ENCODE results near the gene ACTL6B.
"Not testable (repeated sequence)": the region's sequence is repeated elsewhere in the genome, so short reads cannot be mapped to it uniquely, and the experiment has no call there.

Gene ACTL6B

DNA sequence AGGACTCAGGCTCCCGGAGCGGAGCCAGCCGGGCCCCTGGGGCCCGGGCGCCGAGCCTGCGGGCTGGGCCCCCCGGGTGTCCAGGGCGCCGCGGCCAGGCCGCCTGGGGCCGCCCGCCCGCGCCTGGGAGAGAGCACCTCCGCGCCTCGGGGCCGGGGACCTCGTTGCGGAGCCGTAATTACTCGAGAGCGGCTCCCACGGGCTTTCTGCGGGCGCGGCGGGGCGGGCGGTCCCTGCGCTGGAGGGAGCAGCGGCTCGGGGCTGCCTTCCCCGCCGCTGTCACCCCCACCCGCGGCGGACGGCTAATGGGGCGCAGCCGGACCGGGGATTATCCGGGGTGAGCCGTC, 18.8 kb upstream of the ACTL6B start:
- Histone ChIP-seq H3K36me3 (ENCODE audit: control insufficient read depth, low read depth, low read length) (peaks cover 8% of the 10 kb centered on the region), H3K9ac (ENCODE audit: low read length) (no peak overlapping the region), H3K4me3 (ENCODE audit: low read length) (peak overlapping the region; percentile 77), H3K27me3 (ENCODE audit: control insufficient read depth, insufficient read depth, low read length) (peaks cover 20% of the 10 kb centered on the region), H3K9me3 (ENCODE audit: control insufficient read depth, low read depth, low read length) (no peaks in the 10 kb centered on the region), H3K4me1 (ENCODE audit: control insufficient read depth, low read depth, low read length) (no peaks in the 10 kb centered on the region), H3K27ac (ENCODE audit: low read length) (no peak overlapping the region)

DNA sequence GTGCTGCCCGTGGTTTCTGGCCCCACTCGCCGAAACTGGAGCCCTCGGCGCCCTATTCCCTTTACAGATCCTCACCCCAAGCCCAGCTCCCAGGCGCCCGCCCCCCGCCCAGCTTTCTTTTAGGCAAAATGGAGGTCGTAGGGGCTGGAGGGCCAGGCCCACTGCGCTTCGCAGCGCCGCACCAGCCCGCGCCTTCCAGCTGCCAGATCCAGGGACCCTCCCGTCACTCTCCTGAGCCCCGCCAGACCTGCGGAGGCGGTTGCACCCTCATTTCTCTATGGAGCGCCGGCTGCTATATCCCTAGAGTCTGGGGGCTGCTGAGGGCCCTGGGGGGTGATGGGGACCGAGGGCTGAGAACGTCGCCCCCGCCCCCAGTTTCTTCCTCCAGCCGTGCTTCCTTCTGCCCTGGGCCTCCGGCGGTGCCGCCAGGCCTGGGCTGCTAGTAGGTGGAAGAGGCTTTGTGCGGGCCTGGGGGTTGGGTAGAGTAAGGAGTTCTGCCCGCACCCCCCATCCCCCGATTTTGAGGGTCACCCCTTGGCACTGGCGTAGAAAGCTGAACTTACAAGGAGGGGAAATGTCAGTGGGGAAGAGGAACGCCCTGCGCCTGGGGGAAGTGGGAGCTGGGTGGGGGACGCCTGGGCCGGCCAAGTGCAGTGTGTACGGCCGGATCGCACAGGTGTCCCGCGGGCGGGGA, 18.3 kb upstream of the ACTL6B start:
- Histone ChIP-seq H3K4me3 (ENCODE audit: low read length) (peak overlapping the region; percentile 77), H3K4me1 (ENCODE audit: control insufficient read depth, low read depth, low read length) (no peaks in the 10 kb centered on the region), H3K36me3 (ENCODE audit: control insufficient read depth, low read depth, low read length) (peaks cover 8% of the 10 kb centered on the region), H3K9ac (ENCODE audit: low read length) (peak overlapping the region; percentile 42), H3K27me3 (ENCODE audit: control insufficient read depth, insufficient read depth, low read length) (peaks cover 20% of the 10 kb centered on the region), H3K9me3 (ENCODE audit: control insufficient read depth, low read depth, low read length) (no peaks in the 10 kb centered on the region), H3K27ac (ENCODE audit: low read length) (no peak overlapping the region)

DNA sequence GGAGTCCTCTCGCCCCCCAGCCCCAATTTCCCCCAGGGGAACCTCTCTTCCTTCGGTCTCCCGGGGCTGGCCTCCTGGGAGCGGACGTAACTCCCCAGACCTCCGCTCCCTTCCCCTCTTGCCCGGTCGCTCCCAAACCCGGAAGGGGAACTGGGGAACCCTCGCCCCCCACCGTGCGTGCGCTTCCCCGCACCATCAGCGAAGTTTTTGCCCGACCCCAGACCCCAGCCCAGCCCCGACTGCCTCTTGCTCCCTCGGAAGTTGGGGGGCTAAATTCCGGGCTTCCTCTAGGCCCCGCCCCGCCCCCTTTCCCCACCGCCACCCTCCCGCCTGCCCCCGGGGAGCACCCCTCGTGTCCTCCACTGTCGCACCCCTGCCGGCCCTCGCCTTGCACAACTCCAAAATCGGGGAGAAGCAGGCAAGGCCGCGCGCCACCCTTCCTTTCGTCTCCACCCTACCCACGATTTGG, 17.7 kb upstream of the ACTL6B start:
- Histone ChIP-seq H3K36me3 (ENCODE audit: control insufficient read depth, low read depth, low read length) (peaks cover 8% of the 10 kb centered on the region), H3K27ac (ENCODE audit: low read length) (no peak overlapping the region), H3K4me3 (ENCODE audit: low read length) (peak overlapping the region; percentile 77), H3K9me3 (ENCODE audit: control insufficient read depth, low read depth, low read length) (no peaks in the 10 kb centered on the region), H3K27me3 (ENCODE audit: control insufficient read depth, insufficient read depth, low read length) (peaks cover 20% of the 10 kb centered on the region), H3K4me1 (ENCODE audit: control insufficient read depth, low read depth, low read length) (no peaks in the 10 kb centered on the region), H3K9ac (ENCODE audit: low read length) (peak overlapping the region; percentile 42)

DNA sequence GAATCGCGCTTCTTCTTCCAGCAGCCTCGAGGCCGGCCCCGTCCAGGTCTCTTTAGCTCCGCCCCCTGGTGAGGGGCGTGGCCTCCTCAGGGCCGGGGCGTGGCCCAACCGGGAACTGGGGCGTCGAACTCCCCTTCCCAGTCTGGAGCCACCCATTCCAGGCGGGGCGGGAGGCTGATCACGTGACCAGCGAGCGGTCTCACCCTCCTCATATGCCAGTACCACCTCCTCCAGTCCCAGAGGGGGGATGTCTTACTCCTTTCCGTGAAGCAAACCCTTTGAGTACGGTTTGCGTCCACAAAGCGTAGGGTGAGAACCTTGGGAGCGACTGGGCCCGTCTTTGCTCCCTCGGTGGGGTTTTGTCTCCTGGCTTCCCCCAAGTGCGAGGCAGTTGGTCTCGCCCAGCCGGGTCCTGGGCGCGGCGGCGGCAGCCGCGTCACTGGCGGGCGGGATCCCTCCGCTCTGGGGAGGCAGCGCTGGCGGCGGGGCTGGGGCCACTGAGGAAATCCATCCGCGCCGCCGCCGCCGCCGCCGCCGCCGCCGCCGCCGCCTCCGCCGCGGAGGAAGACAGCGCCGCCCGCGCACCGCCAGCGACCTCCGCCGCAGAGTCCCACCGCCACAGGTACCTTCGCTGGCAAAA, 17.2 kb upstream of the ACTL6B start, which contains the start of gene GNB2:
GNB2 (plus strand) TSS at position 439 of the 640 bp plus-strand sequence. CDS start 2,526 bp downstream, outside the sequence.
- H3K27me3 ChIP-seq (ENCODE audit: control insufficient read depth, insufficient read depth, low read length): peaks cover 20% of the 10 kb centered on the region
- peak within 1 kb of the TSS; percentile 99 for H3K27ac ChIP-seq (ENCODE audit: low read length)
- peaks cover 8% of the 10 kb centered on the region for H3K36me3 ChIP-seq (ENCODE audit: control insufficient read depth, low read depth, low read length)
- no peaks in the 10 kb centered on the region for H3K4me1 ChIP-seq (ENCODE audit: control insufficient read depth, low read depth, low read length)
- H3K4me3 ChIP-seq (ENCODE audit: low read length): peak within 1 kb of the TSS; percentile 77
- H3K9me3 ChIP-seq (ENCODE audit: control insufficient read depth, low read depth, low read length): no peaks in the 10 kb centered on the region
- H3K9ac ChIP-seq (ENCODE audit: low read length): peak within 1 kb of the TSS; percentile 89

DNA sequence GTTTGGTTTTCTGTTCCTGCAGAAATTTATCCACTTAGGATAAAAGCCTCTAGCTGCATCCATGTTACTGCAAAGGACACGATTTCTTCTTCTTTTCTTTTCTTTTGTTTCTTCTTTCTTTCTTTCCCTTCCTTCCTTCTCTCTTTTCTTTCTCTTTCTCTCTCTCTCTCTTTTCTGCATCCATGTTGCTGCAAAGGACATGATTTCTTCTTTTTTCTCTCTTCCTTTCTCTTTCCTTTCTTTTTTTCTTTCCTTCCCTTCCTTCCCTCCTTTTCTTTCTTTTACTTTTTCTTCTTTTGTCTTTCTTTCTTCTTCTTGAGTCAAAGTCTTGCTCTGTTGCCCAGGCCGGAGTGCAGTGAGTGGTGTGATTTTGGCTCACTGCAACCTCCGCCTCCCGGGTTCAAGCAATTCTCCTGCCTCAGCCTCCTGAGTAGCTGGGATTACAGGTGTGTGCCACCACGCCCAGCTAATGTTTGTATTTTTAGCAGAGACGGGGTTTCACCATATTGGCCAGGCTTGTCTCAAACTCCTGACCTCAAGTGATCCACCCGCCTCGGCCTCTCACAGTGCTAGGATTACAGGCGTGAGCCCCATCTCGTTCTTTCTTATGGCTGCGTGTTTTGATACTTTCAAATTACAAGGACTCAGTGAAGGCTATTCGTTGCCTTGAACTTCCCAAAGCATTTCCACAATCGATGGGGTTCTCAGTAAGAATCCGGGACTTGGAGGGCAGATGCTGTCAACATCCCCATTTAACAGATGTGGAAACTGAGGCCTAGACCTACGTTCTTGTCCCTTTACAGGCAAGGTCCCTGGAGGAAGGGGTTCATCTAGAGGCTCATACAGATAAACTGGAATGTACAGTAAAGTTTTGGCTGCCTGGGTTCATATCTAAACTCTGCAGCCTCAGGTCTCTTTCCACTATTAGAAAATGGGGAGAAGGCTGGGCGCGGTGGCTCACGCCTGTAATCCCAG, 15.4 kb upstream of the ACTL6B start:
- H3K9ac ChIP-seq (ENCODE audit: low read length): no peak overlapping the region
- no peak overlapping the region for H3K4me3 ChIP-seq (ENCODE audit: low read length)
- H3K27me3 ChIP-seq (ENCODE audit: control insufficient read depth, insufficient read depth, low read length): peaks cover 20% of the 10 kb centered on the region
- no peaks in the 10 kb centered on the region for H3K9me3 ChIP-seq (ENCODE audit: control insufficient read depth, low read depth, low read length)
- no peaks in the 10 kb centered on the region for H3K36me3 ChIP-seq (ENCODE audit: control insufficient read depth, low read depth, low read length)
- no peak overlapping the region for H3K27ac ChIP-seq (ENCODE audit: low read length)
- no peaks in the 10 kb centered on the region for H3K4me1 ChIP-seq (ENCODE audit: control insufficient read depth, low read depth, low read length)

DNA sequence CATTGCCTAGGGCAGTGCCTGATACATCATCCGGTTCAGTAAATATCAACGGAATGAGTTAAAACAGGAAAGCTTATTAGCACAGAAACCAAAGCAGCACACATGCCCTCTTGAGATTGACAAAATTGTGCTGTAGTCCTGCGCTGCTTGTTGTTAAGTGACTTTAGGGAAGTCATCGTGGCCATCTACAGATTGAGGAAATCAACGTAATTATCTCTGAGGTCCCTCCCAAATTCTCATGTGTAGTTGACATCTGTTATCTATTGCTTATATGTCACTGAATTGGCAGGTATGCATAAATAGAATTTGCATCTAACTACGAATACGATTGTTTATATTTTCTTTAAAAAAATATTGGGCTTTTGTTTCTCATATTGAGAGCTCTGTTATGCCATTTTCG, 13.8 kb upstream of the ACTL6B start:
- no peaks in the 10 kb centered on the region for H3K36me3 ChIP-seq (ENCODE audit: control insufficient read depth, low read depth, low read length)
- H3K4me1 ChIP-seq (ENCODE audit: control insufficient read depth, low read depth, low read length): no peaks in the 10 kb centered on the region
- no peaks in the 10 kb centered on the region for H3K9me3 ChIP-seq (ENCODE audit: control insufficient read depth, low read depth, low read length)
- H3K9ac ChIP-seq (ENCODE audit: low read length): no peak overlapping the region
- no peak overlapping the region for H3K4me3 ChIP-seq (ENCODE audit: low read length)
- H3K27me3 ChIP-seq (ENCODE audit: control insufficient read depth, insufficient read depth, low read length): peaks cover 20% of the 10 kb centered on the region
- no peak overlapping the region for H3K27ac ChIP-seq (ENCODE audit: low read length)

DNA sequence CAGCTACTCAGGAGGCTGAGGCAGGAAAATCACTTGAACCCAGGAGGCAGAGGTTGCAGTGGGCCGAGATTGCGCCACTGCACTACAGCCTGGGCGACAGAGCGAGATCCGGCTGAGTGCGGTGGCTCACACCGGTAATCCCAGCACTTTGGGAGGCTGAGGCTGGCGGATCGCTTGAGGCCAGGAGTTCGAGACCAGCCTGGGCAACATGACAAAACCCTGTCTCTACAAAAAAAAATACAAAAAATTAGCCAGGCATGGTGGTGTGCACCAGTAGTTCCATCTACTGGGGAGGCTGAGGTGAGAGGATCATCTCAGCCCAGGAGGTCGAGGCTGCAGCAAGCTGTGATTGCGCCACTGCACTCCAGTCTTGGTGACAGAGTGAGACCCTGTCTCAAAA, 12.9 kb upstream of the ACTL6B start:
- H3K4me1 ChIP-seq (ENCODE audit: control insufficient read depth, low read depth, low read length); H3K9ac ChIP-seq (ENCODE audit: low read length); H3K36me3 ChIP-seq (ENCODE audit: control insufficient read depth, low read depth, low read length); H3K4me3 ChIP-seq (ENCODE audit: low read length); H3K9me3 ChIP-seq (ENCODE audit: control insufficient read depth, low read depth, low read length); H3K27ac ChIP-seq (ENCODE audit: low read length): not testable (repeated sequence)
- H3K27me3 ChIP-seq (ENCODE audit: control insufficient read depth, insufficient read depth, low read length): peaks cover 20% of the 10 kb centered on the region

DNA sequence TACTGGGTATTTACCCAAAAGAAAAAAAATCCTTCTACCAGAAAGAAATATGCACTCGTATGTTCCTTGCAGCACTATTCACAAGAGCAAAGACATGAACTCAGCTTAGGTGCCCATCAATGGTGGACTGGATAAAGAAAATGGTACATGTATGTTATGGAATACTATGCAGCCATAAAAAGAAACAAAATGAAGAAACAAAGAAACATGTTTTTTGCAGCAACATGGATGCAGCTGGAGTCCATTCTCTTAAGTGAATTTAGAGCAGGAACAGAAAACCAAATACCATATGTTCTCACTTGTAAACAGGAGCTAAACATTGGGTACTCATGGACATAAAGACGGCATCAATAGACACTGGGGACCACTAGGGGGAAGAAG, 11.8 kb upstream of the ACTL6B start:
- H3K27ac ChIP-seq (ENCODE audit: low read length): no peak overlapping the region
- no peaks in the 10 kb centered on the region for H3K4me1 ChIP-seq (ENCODE audit: control insufficient read depth, low read depth, low read length)
- no peaks in the 10 kb centered on the region for H3K9me3 ChIP-seq (ENCODE audit: control insufficient read depth, low read depth, low read length)
- H3K4me3 ChIP-seq (ENCODE audit: low read length): no peak overlapping the region
- no peak overlapping the region for H3K9ac ChIP-seq (ENCODE audit: low read length)
- H3K36me3 ChIP-seq (ENCODE audit: control insufficient read depth, low read depth, low read length): no peaks in the 10 kb centered on the region
- peaks cover 20% of the 10 kb centered on the region for H3K27me3 ChIP-seq (ENCODE audit: control insufficient read depth, insufficient read depth, low read length)

DNA sequence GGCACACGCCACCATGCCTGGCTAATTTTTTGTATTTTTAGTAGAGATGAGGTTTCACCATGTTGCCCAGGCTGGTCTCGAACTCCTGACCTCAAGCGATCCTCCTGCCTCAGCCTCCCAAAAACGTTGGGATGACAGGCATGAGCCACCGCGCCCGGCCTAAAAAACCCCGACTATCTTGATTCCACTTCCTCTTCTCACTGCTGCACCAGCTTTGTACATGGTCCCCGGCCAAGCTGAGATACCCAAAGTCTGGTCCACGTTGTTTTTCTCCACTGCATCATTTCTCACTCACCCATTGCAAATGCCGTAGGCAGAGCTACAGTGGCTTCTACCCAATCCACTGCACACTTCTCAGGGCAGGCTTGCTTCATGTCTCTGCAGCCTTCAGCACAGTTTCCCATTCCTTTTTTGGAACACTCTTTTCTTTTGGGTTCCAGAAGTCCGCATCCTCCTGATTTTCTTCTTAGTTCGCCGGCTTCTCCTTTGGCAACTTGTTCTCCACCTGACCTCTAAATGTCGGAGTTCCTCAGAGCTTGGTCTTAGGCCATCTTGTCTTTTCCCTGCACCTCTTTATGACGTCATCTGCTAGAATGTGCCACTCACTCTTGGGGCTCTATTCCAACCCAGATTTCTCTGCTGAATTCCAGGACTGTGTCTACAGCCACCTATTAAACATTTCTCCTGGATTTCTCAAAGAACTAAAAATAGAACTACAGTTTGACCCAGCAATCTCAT, 11.3 kb upstream of the ACTL6B start:
- no peak overlapping the region for H3K27ac ChIP-seq (ENCODE audit: low read length)
- H3K4me1 ChIP-seq (ENCODE audit: control insufficient read depth, low read depth, low read length): no peaks in the 10 kb centered on the region
- no peaks in the 10 kb centered on the region for H3K9me3 ChIP-seq (ENCODE audit: control insufficient read depth, low read depth, low read length)
- H3K4me3 ChIP-seq (ENCODE audit: low read length): no peak overlapping the region
- no peak overlapping the region for H3K9ac ChIP-seq (ENCODE audit: low read length)
- no peaks in the 10 kb centered on the region for H3K36me3 ChIP-seq (ENCODE audit: control insufficient read depth, low read depth, low read length)
- peaks cover 16% of the 10 kb centered on the region for H3K27me3 ChIP-seq (ENCODE audit: control insufficient read depth, insufficient read depth, low read length)

DNA sequence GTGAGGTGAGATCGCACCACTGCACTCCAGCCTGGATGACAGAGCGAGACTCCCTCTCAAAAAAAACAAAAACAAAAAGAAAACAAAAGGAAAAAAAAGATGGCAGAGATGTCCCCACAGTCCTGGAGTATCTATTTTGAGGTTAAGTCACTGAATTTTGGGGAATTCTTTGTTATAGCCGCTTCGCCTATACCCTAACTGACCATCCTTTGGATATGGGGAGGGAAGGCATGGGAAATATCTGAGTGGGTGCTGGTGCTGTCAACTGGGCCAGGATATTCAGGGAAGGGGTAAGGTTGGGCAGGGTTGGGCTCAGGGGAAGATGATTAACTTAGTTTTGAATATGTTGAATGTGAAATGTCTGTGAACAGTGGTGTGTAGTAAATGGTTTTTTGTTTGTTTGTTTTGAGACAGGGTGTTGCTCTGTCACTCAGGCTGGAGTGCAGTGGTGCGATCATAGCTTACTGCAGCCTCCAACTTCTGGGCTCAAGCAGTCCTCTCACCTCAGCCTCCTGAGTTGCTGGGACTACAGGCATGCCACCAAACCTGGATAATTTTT, 9.0 kb upstream of the ACTL6B start:
- H3K9ac ChIP-seq (ENCODE audit: low read length): no peak overlapping the region
- no peaks in the 10 kb centered on the region for H3K36me3 ChIP-seq (ENCODE audit: control insufficient read depth, low read depth, low read length)
- no peaks in the 10 kb centered on the region for H3K27me3 ChIP-seq (ENCODE audit: control insufficient read depth, insufficient read depth, low read length)
- no peaks in the 10 kb centered on the region for H3K9me3 ChIP-seq (ENCODE audit: control insufficient read depth, low read depth, low read length)
- no peak overlapping the region for H3K4me3 ChIP-seq (ENCODE audit: low read length)
- no peaks in the 10 kb centered on the region for H3K4me1 ChIP-seq (ENCODE audit: control insufficient read depth, low read depth, low read length)
- no peak overlapping the region for H3K27ac ChIP-seq (ENCODE audit: low read length)

Measured in iPS-18a (cell line).